Measurements from ENCODE around the gene TMEM132D.
"Not testable (repeated sequence)": the region's sequence is repeated elsewhere in the genome, so short reads cannot be mapped to it uniquely, and the experiment has no call there.

The TMEM132D gene

DNA sequence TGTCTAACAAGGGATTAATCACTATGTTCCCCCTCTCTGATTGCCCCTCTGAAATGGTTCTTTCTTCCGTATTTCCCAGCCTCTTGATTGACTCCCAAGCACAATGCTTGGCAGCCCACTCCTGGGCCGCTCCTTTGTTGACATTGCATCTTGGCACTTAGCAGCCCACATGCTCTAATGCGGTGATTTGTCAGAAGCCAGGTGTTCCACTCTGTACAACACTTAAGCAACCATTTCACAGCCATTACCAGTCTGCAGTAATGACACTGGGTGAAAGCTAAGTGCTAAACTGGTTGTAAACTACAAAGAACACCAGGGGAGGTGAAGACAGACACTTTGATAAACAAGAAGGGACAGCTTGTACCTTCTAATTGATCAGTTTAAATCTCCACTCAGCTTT is 353.5 kb downstream of the TMEM132D start:
- POLR2A ChIA-PET = no interaction called here

DNA sequence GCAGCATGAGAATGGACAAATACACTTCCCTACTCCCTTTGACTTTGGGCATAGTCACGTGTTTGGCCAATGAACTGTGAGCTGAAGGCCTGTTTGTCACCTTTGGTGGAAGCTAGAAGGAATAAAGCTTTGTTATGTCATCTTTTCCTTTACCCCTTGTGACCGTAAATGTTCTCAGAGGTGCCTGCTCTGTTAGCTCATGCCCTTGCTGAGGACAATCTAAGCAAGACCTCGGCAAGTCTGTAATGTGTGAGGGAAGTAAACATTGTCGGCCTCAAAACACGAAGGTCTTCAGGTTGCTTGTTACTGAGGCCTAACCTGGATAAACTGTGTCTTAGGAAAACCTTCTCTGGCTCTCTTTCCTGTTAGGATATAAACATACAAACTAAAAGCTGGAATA is 354.2 kb downstream of the TMEM132D start:
- POLR2A ChIA-PET = interaction anchor here (0.6 kb wide), 1 partner anchor 13 kb away, joined by 3 read pairs; no protein-coding TSS in a partner anchor
- CTCF ChIA-PET = no interaction called here
- H3K4me1 ChIP-seq (ENCODE audit: control insufficient read depth, insufficient read depth, low read length) = no peaks in the 10 kb centered on the region
- no peak overlapping the region for H3K4me3 ChIP-seq (ENCODE audit: low read depth, low read length)
- TF ChIP-seq ZNF404 (tag by site-specific recombination; IDR thresholded peaks at IDR 0.05) (no peak), ZNF302 (tag by site-specific recombination; IDR thresholded peaks at IDR 0.05; ENCODE audit: low read depth) (no peak)
- TF ChIP-seq, protein P1, sequence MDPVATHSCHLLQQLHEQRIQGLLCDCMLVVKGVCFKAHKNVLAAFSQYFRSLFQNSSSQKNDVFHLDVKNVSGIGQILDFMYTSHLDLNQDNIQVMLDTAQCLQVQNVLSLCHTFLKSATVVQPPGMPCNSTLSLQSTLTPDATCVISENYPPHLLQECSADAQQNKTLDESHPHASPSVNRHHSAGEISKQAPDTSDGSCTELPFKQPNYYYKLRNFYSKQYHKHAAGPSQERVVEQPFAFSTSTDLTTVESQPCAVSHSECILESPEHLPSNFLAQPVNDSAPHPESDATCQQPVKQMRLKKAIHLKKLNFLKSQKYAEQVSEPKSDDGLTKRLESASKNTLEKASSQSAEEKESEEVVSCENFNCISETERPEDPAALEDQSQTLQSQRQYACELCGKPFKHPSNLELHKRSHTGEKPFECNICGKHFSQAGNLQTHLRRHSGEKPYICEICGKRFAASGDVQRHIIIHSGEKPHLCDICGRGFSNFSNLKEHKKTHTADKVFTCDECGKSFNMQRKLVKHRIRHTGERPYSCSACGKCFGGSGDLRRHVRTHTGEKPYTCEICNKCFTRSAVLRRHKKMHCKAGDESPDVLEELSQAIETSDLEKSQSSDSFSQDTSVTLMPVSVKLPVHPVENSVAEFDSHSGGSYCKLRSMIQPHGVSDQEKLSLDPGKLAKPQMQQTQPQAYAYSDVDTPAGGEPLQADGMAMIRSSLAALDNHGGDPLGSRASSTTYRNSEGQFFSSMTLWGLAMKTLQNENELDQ (tag by site-specific recombination; IDR thresholded peaks at IDR 0.05; ENCODE audit: low read depth) = no peak
- no peaks in the 10 kb centered on the region for H3K36me3 ChIP-seq (ENCODE audit: control insufficient read depth in 2 of 2, insufficient read depth in 1 of 2, low read length in 2 of 2)
- no peaks in the 10 kb centered on the region for H3K9me3 ChIP-seq (ENCODE audit: control insufficient read depth, insufficient read depth, low read depth, low read length)
- H3K27ac ChIP-seq (ENCODE audit: extremely low read depth, low read depth, low read length) = no peak overlapping the region

More for the DNA sequence above, 353.5 kb downstream of the TMEM132D start:
- TF ChIP-seq ZNF707 (tag by site-specific recombination; IDR thresholded peaks at IDR 0.05) = no peak
- no peak for TF ChIP-seq ZNF558 (tag by site-specific recombination; IDR thresholded peaks at IDR 0.05)
- TF ChIP-seq ZNF658 (tag by site-specific recombination; IDR thresholded peaks at IDR 0.05) = no peak
- no peak for TF ChIP-seq BCL11B (tag by site-specific recombination; IDR thresholded peaks at IDR 0.05; ENCODE audit: low read depth)
- TF ChIP-seq, protein P2, sequence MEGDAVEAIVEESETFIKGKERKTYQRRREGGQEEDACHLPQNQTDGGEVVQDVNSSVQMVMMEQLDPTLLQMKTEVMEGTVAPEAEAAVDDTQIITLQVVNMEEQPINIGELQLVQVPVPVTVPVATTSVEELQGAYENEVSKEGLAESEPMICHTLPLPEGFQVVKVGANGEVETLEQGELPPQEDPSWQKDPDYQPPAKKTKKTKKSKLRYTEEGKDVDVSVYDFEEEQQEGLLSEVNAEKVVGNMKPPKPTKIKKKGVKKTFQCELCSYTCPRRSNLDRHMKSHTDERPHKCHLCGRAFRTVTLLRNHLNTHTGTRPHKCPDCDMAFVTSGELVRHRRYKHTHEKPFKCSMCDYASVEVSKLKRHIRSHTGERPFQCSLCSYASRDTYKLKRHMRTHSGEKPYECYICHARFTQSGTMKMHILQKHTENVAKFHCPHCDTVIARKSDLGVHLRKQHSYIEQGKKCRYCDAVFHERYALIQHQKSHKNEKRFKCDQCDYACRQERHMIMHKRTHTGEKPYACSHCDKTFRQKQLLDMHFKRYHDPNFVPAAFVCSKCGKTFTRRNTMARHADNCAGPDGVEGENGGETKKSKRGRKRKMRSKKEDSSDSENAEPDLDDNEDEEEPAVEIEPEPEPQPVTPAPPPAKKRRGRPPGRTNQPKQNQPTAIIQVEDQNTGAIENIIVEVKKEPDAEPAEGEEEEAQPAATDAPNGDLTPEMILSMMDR (tag by site-specific recombination; IDR thresholded peaks at IDR 0.05) = no peak
- no peak for TF ChIP-seq GLI2 (tag by site-specific recombination; IDR thresholded peaks at IDR 0.05; ENCODE audit: borderline replicate concordance, low read depth)
- no peak for TF ChIP-seq ZBTB48 (tag by site-specific recombination; IDR thresholded peaks at IDR 0.05)
- TF ChIP-seq ZNF133 (tag by site-specific recombination; IDR thresholded peaks at IDR 0.05) = no peak
- TF ChIP-seq ZNF140 (tag by site-specific recombination; IDR thresholded peaks at IDR 0.05) = no peak
- TF ChIP-seq ZNF777 (tag by site-specific recombination; IDR thresholded peaks at IDR 0.05; ENCODE audit: borderline replicate concordance) = no peak
- TF ChIP-seq, protein P3, sequence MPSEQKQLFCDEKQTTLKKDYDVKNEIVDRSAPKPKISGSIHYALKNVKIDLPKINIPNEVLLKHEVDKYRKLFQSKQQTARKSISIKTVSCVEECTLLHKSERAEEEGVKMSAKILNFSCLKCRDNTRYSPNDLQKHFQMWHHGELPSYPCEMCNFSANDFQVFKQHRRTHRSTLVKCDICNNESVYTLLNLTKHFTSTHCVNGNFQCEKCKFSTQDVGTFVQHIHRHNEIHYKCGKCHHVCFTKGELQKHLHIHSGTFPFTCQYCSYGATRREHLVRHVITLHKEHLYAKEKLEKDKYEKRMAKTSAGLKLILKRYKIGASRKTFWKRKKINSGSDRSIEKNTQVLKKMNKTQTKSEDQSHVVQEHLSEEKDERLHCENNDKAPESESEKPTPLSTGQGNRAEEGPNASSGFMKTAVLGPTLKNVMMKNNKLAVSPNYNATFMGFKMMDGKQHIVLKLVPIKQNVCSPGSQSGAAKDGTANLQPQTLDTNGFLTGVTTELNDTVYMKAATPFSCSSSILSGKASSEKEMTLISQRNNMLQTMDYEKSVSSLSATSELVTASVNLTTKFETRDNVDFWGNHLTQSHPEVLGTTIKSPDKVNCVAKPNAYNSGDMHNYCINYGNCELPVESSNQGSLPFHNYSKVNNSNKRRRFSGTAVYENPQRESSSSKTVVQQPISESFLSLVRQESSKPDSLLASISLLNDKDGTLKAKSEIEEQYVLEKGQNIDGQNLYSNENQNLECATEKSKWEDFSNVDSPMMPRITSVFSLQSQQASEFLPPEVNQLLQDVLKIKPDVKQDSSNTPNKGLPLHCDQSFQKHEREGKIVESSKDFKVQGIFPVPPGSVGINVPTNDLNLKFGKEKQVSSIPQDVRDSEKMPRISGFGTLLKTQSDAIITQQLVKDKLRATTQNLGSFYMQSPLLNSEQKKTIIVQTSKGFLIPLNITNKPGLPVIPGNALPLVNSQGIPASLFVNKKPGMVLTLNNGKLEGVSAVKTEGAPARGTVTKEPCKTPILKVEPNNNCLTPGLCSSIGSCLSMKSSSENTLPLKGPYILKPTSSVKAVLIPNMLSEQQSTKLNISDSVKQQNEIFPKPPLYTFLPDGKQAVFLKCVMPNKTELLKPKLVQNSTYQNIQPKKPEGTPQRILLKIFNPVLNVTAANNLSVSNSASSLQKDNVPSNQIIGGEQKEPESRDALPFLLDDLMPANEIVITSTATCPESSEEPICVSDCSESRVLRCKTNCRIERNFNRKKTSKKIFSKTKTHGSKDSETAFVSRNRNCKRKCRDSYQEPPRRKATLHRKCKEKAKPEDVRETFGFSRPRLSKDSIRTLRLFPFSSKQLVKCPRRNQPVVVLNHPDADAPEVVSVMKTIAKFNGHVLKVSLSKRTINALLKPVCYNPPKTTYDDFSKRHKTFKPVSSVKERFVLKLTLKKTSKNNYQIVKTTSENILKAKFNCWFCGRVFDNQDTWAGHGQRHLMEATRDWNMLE (tag by site-specific recombination; conservative IDR thresholded peaks at IDR 0.05; ENCODE audit: low read depth) = no peak
- TF ChIP-seq, protein P4, sequence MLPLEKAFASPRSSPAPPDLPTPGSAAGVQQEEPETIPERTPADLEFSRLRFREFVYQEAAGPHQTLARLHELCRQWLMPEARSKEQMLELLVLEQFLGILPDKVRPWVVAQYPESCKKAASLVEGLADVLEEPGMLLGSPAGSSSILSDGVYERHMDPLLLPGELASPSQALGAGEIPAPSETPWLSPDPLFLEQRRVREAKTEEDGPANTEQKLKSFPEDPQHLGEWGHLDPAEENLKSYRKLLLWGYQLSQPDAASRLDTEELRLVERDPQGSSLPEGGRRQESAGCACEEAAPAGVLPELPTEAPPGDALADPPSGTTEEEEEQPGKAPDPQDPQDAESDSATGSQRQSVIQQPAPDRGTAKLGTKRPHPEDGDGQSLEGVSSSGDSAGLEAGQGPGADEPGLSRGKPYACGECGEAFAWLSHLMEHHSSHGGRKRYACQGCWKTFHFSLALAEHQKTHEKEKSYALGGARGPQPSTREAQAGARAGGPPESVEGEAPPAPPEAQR (tag by site-specific recombination; IDR thresholded peaks at IDR 0.05) = no peak
- TF ChIP-seq ZNF174 (tag by site-specific recombination; IDR thresholded peaks at IDR 0.05) = no peak
- no peak for TF ChIP-seq ZNF571 (tag by site-specific recombination; IDR thresholded peaks at IDR 0.05)
- no peak for TF ChIP-seq GLIS2 (tag by site-specific recombination; IDR thresholded peaks at IDR 0.05)
- TF ChIP-seq SETDB1 (IDR thresholded peaks at IDR 0.05; ENCODE audit: insufficient read length, low read length) = no peak
- TF ChIP-seq ZFHX2 (tag by site-specific recombination; conservative IDR thresholded peaks at IDR 0.05) = no peak
- TF ChIP-seq ZNF544 (tag by site-specific recombination; IDR thresholded peaks at IDR 0.05) = no peak
- CTCF ChIA-PET = no interaction called here
- Histone ChIP-seq H3K4me3 (ENCODE audit: low read depth, low read length) (no peak overlapping the region), H3K9me3 (ENCODE audit: control insufficient read depth, insufficient read depth, low read depth, low read length) (no peaks in the 10 kb centered on the region), H3K27ac (ENCODE audit: extremely low read depth, low read depth, low read length) (no peak overlapping the region), H3K36me3 (ENCODE audit: control insufficient read depth in 2 of 2, insufficient read depth in 1 of 2, low read length in 2 of 2) (no peaks in the 10 kb centered on the region), H3K4me1 (ENCODE audit: control insufficient read depth, insufficient read depth, low read length) (no peaks in the 10 kb centered on the region)

DNA sequence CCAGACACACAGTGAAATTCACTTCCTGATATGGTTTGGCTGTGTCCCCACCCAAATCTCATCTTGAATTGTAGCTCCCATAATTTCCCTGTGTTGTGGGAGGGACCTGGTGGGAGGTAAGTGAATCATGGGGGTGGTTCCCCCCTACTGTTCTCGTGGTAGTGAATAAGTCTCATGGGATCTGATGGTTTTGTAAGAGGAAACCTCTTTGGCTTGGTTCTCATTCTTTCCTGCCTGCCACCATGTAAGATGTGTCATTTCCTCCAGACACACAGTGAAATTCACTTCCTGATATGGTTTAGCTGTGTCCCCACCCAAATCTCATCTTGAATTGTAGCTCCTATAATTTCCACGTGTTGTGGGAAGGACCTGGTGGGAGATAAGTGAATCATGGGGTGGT is 354.8 kb downstream of the TMEM132D start:
- not testable (repeated sequence) for H3K4me1 ChIP-seq (ENCODE audit: control insufficient read depth, insufficient read depth, low read length)

More for the DNA sequence above, 354.8 kb downstream of the TMEM132D start:
- H3K36me3 ChIP-seq (ENCODE audit: control insufficient read depth in 2 of 2, insufficient read depth in 1 of 2, low read length in 2 of 2); H3K4me3 ChIP-seq (ENCODE audit: low read depth, low read length); H3K9me3 ChIP-seq (ENCODE audit: control insufficient read depth, insufficient read depth, low read depth, low read length); CTCF ChIA-PET; H3K27ac ChIP-seq (ENCODE audit: extremely low read depth, low read depth, low read length): not testable (repeated sequence)
- POLR2A ChIA-PET = interaction anchor here (0.6 kb wide), 1 partner anchor 12 kb away, joined by 3 read pairs; no protein-coding TSS in a partner anchor

Data from HEK293 (cell line).